Breast epithelium (tissue), 3 donors: Measurements from ENCODE around the gene METTL1.

Source experiments
- CTCF ChIP-seq, 3 donors: fragments of 450-650 bp; IDR thresholded peaks; one replicate each; pipeline ENCODE4 v1.5.1; 2016 to 2017; ENCODE audit warnings: antibody characterized with exemption in 3 of 3, mild to moderate bottlenecking in 3 of 3, moderate library complexity in 3 of 3
- POLR2A ChIP-seq: fragments of 450-650 bp; IDR thresholded peaks from one replicate; pipeline ENCODE4 v1.6.1; 2016; ENCODE audit warnings: antibody characterized with exemption, mild to moderate bottlenecking, moderate library complexity

- TF ChIP-seq POLR2A, result no peak
- TF ChIP-seq CTCF (IDR thresholded peaks at IDR 0.05), result no peak
These were observed 38.9 kb downstream of the METTL1 start for GRCh38 chr12:57732726-57733593.
